Hepatocyte (in vitro differentiated cells): ENCODE data around the gene TTC12.

Experiments used
- CTCF ChIP-seq: fragments of 200-600 bp; sonication (generic); IDR thresholded peaks from 2 replicates; pipeline ENCODE4 v1.5.1; 2016; ENCODE audit warnings: antibody characterized with exemption, mild to moderate bottlenecking; ENCODE audit not compliant: poor library complexity
- EZH2 ChIP-seq: fragments of 200-600 bp; sonication (generic); IDR thresholded peaks from 2 replicates; pipeline ENCODE4 v1.6.1; 2016; ENCODE audit warnings: antibody characterized with exemption, mild to moderate bottlenecking, borderline replicate concordance
- EZH2phosphoT487 ChIP-seq: fragments of 200-600 bp; sonication (generic); IDR thresholded peaks from one replicate; pipeline ENCODE4 v1.6.1; 2018; ENCODE audit warnings: antibody characterized with exemption, mild to moderate bottlenecking, low read depth, moderate library complexity; ENCODE audit not compliant: unreplicated experiment, severe bottlenecking

- TF ChIP-seq CTCF (no peak), EZH2 (no peak), EZH2phosphoT487 (no peak)
Observed at GRCh38 chr11:113314065-113314388, 356 bp upstream of the TTC12 start.
